Esophagus muscularis mucosa (tissue), 4 donors: ENCODE results near the gene APLP2.

ENCODE experiments used
- CTCF ChIP-seq, 3 experiments: fragments of 200-600 bp in 2 of 3; fragments of 450-650 bp in 1 of 3; sonication (generic) in 2 of 3; IDR thresholded peaks; one replicate each; pipeline ENCODE4 v1.5.1; 2017 to 2019; ENCODE audit warnings: antibody characterized with exemption in 3 of 3, mild to moderate bottlenecking in 2 of 3, moderate library complexity in 1 of 3
- EP300 ChIP-seq: sonication (generic); formaldehyde crosslinking; IDR thresholded peaks from one replicate; pipeline ENCODE4 v1.6.1; 2017; ENCODE audit warnings: antibody characterized with exemption
- POLR2A ChIP-seq: fragments of 450-650 bp; IDR thresholded peaks from one replicate; pipeline ENCODE4 v1.6.1; 2017; ENCODE audit warnings: antibody characterized with exemption, moderate library complexity, mild to moderate bottlenecking, low read depth
- POLR2AphosphoS5 ChIP-seq, 2 donors: sonication (generic); formaldehyde crosslinking; IDR thresholded peaks; one replicate each; pipeline ENCODE4 v1.6.1; 2017; ENCODE audit warnings: antibody characterized with exemption in 2 of 2

DNA sequence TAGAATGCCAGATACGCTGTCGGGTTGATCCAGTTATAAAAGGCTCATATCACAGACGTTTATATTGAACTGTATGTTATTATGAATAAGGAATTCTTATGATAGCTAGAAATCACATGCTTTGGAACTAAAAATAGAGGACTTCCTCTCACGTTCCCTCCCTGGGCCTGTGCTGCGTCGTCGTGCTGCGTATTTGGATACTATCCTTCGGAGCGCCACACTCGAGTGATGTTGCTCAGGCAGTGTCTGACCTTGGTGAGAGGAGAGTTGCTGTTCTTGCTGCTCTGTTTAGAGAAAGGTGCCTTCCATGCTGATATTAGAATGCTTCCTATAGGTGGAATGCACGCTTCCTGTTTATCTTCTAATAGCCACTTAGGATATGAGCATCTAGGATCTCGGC is 69.7 kb downstream of the APLP2 start:
- TF ChIP-seq CTCF (IDR thresholded peaks at IDR 0.05) (no peak), POLR2AphosphoS5 (IDR thresholded peaks at IDR 0.05) (no peak), POLR2A (no peak), EP300 (no peak)
